WTC11 (cell line): ENCODE measurements around the gene TTLL13. TPM values are rescaled to one million over a fixed set of nuclear protein-coding genes. Genes with fewer than 3 reads are reported as not detected.

Source experiments
- ATAC-seq: fragments of 200-7000 bp; cut with Tn5 transposase; 2 replicates; pipeline ENCODE4 v1.10.0; 2021; ENCODE audit warnings: mild to moderate bottlenecking, moderate library complexity
- CTCF ChIA-PET: fragments of 300-600 bp; sonication (Branson Sonifier 250); formaldehyde crosslinking; loops from one replicate; lab custom pipeline; 2021; ENCODE audit warnings: antibody characterized with exemption; lab: Charles Lee
- POLR2A ChIA-PET: fragments of 350-600 bp; sonication (Branson Sonifier 250); formaldehyde crosslinking; loops from one replicate; lab custom pipeline; 2021; ENCODE audit warnings: antibody characterized with exemption; lab: Charles Lee
- DNase-seq: peaks from one replicate; pipeline ENCODE4 v3.0.0; 2021; ENCODE audit warnings: low spot score
- H3K27ac Mint-ChIP-seq: 2 replicates; pipeline ENCODE4 v1.8.0; 2021; ENCODE audit warnings: mixed read lengths
- H3K27me3 Mint-ChIP-seq: 2 replicates; pipeline ENCODE4 v1.8.0; 2021; ENCODE audit warnings: low read depth, mild to moderate bottlenecking, moderate library complexity, mixed read lengths
- H3K36me3 Mint-ChIP-seq: 2 replicates; pipeline ENCODE4 v1.8.0; 2021; ENCODE audit warnings: mixed read lengths
- H3K4me1 Mint-ChIP-seq: 2 replicates; pipeline ENCODE4 v1.8.0; 2022; ENCODE audit warnings: mixed read lengths
- H3K4me3 Mint-ChIP-seq: 2 replicates; pipeline ENCODE4 v1.8.0; 2021; ENCODE audit warnings: mild to moderate bottlenecking, moderate library complexity, mixed read lengths
- H3K9me3 Mint-ChIP-seq: 2 replicates; pipeline ENCODE4 v1.8.0; 2021; ENCODE audit warnings: mixed read lengths
- CREM ChIP-seq: sonication (generic); formaldehyde crosslinking; IDR thresholded peaks from 2 replicates; pipeline ENCODE4 v1.8.1; 2022; ENCODE audit warnings: mild to moderate bottlenecking, missing genetic modification reagents, moderate library complexity
- CTCF ChIP-seq: fragments of 200-600 bp; IDR thresholded peaks from 2 replicates; pipeline ENCODE4 v1.8.0; 2022; ENCODE audit warnings: antibody characterized with exemption
- E2F1 ChIP-seq: sonication (generic); formaldehyde crosslinking; IDR thresholded peaks from 2 replicates; pipeline ENCODE4 v1.8.0; 2022; ENCODE audit warnings: mild to moderate bottlenecking, missing genetic modification reagents
- E2F4 ChIP-seq: sonication (generic); formaldehyde crosslinking; IDR thresholded peaks from 2 replicates; pipeline ENCODE4 v1.8.1; 2022; ENCODE audit warnings: low read depth, mild to moderate bottlenecking, moderate library complexity, missing genetic modification reagents, borderline replicate concordance
- FOXK1 ChIP-seq: sonication (generic); formaldehyde crosslinking; IDR thresholded peaks from 2 replicates; pipeline ENCODE4 v1.8.0; 2022; ENCODE audit warnings: mild to moderate bottlenecking, moderate library complexity, missing genetic modification reagents
- FOXP1 ChIP-seq: sonication (generic); formaldehyde crosslinking; IDR thresholded peaks from 2 replicates; pipeline ENCODE4 v1.8.0; 2022; ENCODE audit warnings: missing genetic modification reagents, mild to moderate bottlenecking, moderate library complexity, borderline replicate concordance
- HMGA2 ChIP-seq: fragments of 250-450 bp; sonication (Bioruptor Pico); IDR thresholded peaks from 2 replicates; pipeline ENCODE4 v1.4.0; 2021; ENCODE audit warnings: mild to moderate bottlenecking, moderate library complexity
- SMAD4 ChIP-seq: sonication (generic); formaldehyde crosslinking; IDR thresholded peaks from 2 replicates; pipeline ENCODE4 v1.8.0; 2022; ENCODE audit warnings: mild to moderate bottlenecking, missing genetic modification reagents
- SP1 ChIP-seq: sonication (generic); formaldehyde crosslinking; conservative IDR thresholded peaks from 2 replicates; pipeline ENCODE4 v1.8.1; 2022; ENCODE audit warnings: missing genetic modification reagents
- STAT6 ChIP-seq: sonication (generic); formaldehyde crosslinking; conservative IDR thresholded peaks from 2 replicates; pipeline ENCODE4 v1.8.1; 2023; ENCODE audit warnings: mild to moderate bottlenecking, low read depth, missing genetic modification reagents, moderate library complexity
- TEAD4 ChIP-seq: sonication (generic); formaldehyde crosslinking; IDR thresholded peaks from 2 replicates; pipeline ENCODE4 v1.8.0; 2022; ENCODE audit warnings: mild to moderate bottlenecking, missing genetic modification reagents
- ZMAT4 ChIP-seq: fragments of 250-450 bp; sonication (Bioruptor Pico); IDR thresholded peaks from 2 replicates; pipeline ENCODE4 v1.9.0; 2021; ENCODE audit warnings: mild to moderate bottlenecking
- ZNF317 ChIP-seq: sonication (generic); formaldehyde crosslinking; IDR thresholded peaks from 2 replicates; pipeline ENCODE4 v1.8.1; 2023; ENCODE audit warnings: low read depth, mild to moderate bottlenecking, moderate library complexity, missing genetic modification reagents, borderline replicate concordance
- ZNF396 ChIP-seq: fragments of 250-450 bp; sonication (Bioruptor Pico); IDR thresholded peaks from 2 replicates; pipeline ENCODE4 v1.8.0; 2021; ENCODE audit warnings: mild to moderate bottlenecking, moderate library complexity, borderline replicate concordance
- ZNF423 ChIP-seq: fragments of 250-450 bp; sonication (Bioruptor Pico); IDR thresholded peaks from 2 replicates; pipeline ENCODE4 v2.1.2; 2022; ENCODE audit warnings: mild to moderate bottlenecking, moderate library complexity
- ZNF512 ChIP-seq: sonication (generic); formaldehyde crosslinking; IDR thresholded peaks from 2 replicates; pipeline ENCODE4 v1.8.1; 2022; ENCODE audit warnings: missing genetic modification reagents, borderline replicate concordance
- ZSCAN18 ChIP-seq: fragments of 250-450 bp; sonication (Bioruptor Pico); IDR thresholded peaks from 2 replicates; pipeline ENCODE4 v2.1.2; 2022; ENCODE audit warnings: mild to moderate bottlenecking, moderate library complexity
- total RNA-seq: library from RNA; stranded (reverse); gene quantifications from 3 replicates; pipeline ENCODE4 v1.2.3, GENCODE V29; 2021

The TTLL13 gene
- total RNA-seq, 1 experiment from 2014 or later: 0.48 TPM

GRCh38 chr15:90234096-90234988 lies 15.0 kb upstream of the TTLL13 start, which contains the start of gene GDPGP1:
Gene GDPGP1, plus strand, starts transcription at chr15:90234209. Its CDS starts 6,700 bp downstream, at chr15:90240909.
- peak; percentile 13 for ATAC-seq
- Mint-ChIP-seq H3K36me3 (peaks cover 16% of the 10 kb centered on the region), H3K4me3 (peak within 1 kb of the TSS; percentile 72), H3K9me3 (no peaks in the 10 kb centered on the region), H3K27ac (peak within 1 kb of the TSS; percentile 25), H3K4me1 (peaks cover 16% of the 10 kb centered on the region), H3K27me3 (no peaks in the 10 kb centered on the region)
- CTCF ChIA-PET: interaction anchor here (0.7 to 3.2 kb wide), 32 partner anchors 13 to 495 kb away, joined by 3 to 66 read pairs (median 6); partner anchors contain the start of genes IDH2, NGRN, SEMA4B and TTLL13
- POLR2A ChIA-PET: interaction anchor here (0.5 to 1.8 kb wide), 10 partner anchors 13 to 132 kb away, joined by 3 to 11 read pairs (median 6); partner anchors contain the start of genes IDH2, NGRN, SEMA4B and TTLL13
- TF ChIP-seq ZNF423 (CRISPR knock-in tag): no peak
- TF ChIP-seq HMGA2 (CRISPR knock-in tag): no peak
- TF ChIP-seq ZNF512 (CRISPR knock-in tag): no peak
- no peak for TF ChIP-seq E2F1 (CRISPR knock-in tag)
- no peak for TF ChIP-seq SMAD4
- TF ChIP-seq CTCF: no peak
- TF ChIP-seq STAT6: no peak
- TF ChIP-seq ZNF396 (CRISPR knock-in tag): no peak
- 0 out of 2 replicates have a peak, but pooled peaks have one; percentile 70 for TF ChIP-seq CREM (CRISPR knock-in tag)
- no peak for TF ChIP-seq TEAD4 (CRISPR knock-in tag)
- TF ChIP-seq ZNF317 (CRISPR knock-in tag): no peak
- peak; percentile 92 for TF ChIP-seq SP1 (CRISPR knock-in tag)
- TF ChIP-seq E2F4 (CRISPR knock-in tag): no peak
- TF ChIP-seq ZSCAN18 (CRISPR knock-in tag): no peak
- TF ChIP-seq FOXK1: 0 out of 2 replicates have a peak, but pooled peaks have one; percentile 32
- no peak for TF ChIP-seq ZMAT4
- TF ChIP-seq FOXP1 (CRISPR knock-in tag): 0 out of 2 replicates have a peak, but pooled peaks have one; percentile 42
- no peak for DNase-seq
